Esophagus squamous epithelium (tissue), 4 donors: ENCODE measurements around the gene LARP4.

Experiments
- POLR2A ChIP-seq, 4 donors: fragments of 450-650 bp; IDR thresholded peaks; one replicate each; pipeline ENCODE4 v1.6.1; 2017; ENCODE audit warnings: antibody characterized with exemption in 4 of 4, mild to moderate bottlenecking in 4 of 4, moderate library complexity in 3 of 4
- TF ChIP-seq, protein P1 (sequence below), 6 experiments: fragments of 450-650 bp in 4 of 6; fragments of 200-600 bp in 2 of 6; sonication (generic) in 2 of 6; IDR thresholded peaks; one replicate each; pipeline ENCODE4 v1.5.1; 2016 to 2019; ENCODE audit warnings: antibody characterized with exemption in 6 of 6, mild to moderate bottlenecking in 4 of 6, moderate library complexity in 4 of 6

DNA sequence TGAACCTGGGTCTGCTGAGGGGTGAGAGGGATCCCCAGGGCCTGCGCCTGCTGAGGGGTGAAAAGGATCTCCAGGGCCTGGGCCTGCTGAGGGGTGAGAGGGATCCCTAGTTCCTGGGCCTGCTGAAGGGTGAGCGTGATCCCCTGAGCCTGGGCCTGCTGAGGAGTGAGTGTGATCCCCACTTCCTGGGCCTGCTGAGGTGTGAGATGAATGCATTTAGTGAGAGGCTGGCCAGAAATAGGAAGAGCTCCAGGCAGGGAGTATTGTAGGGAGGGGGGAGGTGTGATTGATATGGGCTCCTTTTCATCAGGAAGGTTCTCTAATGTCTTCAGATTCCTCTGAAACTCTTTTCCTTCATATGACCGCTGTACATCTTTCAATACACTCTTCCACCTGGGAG is 47.3 kb upstream of the LARP4 start:
- TF ChIP-seq, protein P1, sequence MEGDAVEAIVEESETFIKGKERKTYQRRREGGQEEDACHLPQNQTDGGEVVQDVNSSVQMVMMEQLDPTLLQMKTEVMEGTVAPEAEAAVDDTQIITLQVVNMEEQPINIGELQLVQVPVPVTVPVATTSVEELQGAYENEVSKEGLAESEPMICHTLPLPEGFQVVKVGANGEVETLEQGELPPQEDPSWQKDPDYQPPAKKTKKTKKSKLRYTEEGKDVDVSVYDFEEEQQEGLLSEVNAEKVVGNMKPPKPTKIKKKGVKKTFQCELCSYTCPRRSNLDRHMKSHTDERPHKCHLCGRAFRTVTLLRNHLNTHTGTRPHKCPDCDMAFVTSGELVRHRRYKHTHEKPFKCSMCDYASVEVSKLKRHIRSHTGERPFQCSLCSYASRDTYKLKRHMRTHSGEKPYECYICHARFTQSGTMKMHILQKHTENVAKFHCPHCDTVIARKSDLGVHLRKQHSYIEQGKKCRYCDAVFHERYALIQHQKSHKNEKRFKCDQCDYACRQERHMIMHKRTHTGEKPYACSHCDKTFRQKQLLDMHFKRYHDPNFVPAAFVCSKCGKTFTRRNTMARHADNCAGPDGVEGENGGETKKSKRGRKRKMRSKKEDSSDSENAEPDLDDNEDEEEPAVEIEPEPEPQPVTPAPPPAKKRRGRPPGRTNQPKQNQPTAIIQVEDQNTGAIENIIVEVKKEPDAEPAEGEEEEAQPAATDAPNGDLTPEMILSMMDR (IDR thresholded peaks at IDR 0.05) = no peak
- TF ChIP-seq POLR2A (IDR thresholded peaks at IDR 0.05) = no peak
